HepG2 (cell line): ENCODE data around the gene DENND4B. TPM values are rescaled to one million over a fixed set of nuclear protein-coding genes. Genes with fewer than 3 reads are reported as not detected.

Source experiments
- CAMTA2 ChIP-seq: sonication (generic); formaldehyde crosslinking; IDR thresholded peaks from 2 replicates; pipeline ENCODE4 v1.4.0; 2020; ENCODE audit warnings: mild to moderate bottlenecking, missing genetic modification reagents, borderline replicate concordance
- CCDC6 ChIP-seq: sonication (generic); formaldehyde crosslinking; IDR thresholded peaks from 2 replicates; pipeline ENCODE4 v1.8.1; 2022; ENCODE audit warnings: mild to moderate bottlenecking, missing genetic modification reagents, moderate library complexity
- CSRNP2 ChIP-seq: sonication (generic); formaldehyde crosslinking; conservative IDR thresholded peaks from 2 replicates; pipeline ENCODE4 v1.8.0; 2022; ENCODE audit warnings: low read depth, missing genetic modification reagents
- KMT2B ChIP-seq: IDR thresholded peaks from 2 replicates; pipeline ENCODE4 v1.6.1; 2016; ENCODE audit warnings: missing genetic modification reagents, missing compliant biosample characterization
- MED8 ChIP-seq: sonication (generic); formaldehyde crosslinking; IDR thresholded peaks from 2 replicates; pipeline ENCODE4 v1.8.1; 2023; ENCODE audit warnings: mild to moderate bottlenecking, missing genetic modification reagents; ENCODE audit not compliant: insufficient replicate concordance
- MZF1 ChIP-seq: sonication (generic); formaldehyde crosslinking; IDR thresholded peaks from 2 replicates; pipeline ENCODE4 v1.8.1; 2023; ENCODE audit warnings: mild to moderate bottlenecking, missing genetic modification reagents, borderline replicate concordance
- PPARG ChIP-seq: conservative IDR thresholded peaks from 2 replicates; pipeline ENCODE4 v1.6.1; 2016; ENCODE audit warnings: missing biosample characterization, missing genetic modification reagents
- RBM39 ChIP-seq: fragments of 200-400 bp; formaldehyde crosslinking; IDR thresholded peaks from one replicate; pipeline ENCODE4 v1.6.1; 2018; ENCODE audit warnings: antibody characterized with exemption, mild to moderate bottlenecking, low read depth, low read length; ENCODE audit not compliant: poor library complexity, severe bottlenecking
- SP4 ChIP-seq: sonication (generic); formaldehyde crosslinking; IDR thresholded peaks from 2 replicates; pipeline ENCODE4 v1.8.1; 2023; ENCODE audit warnings: mild to moderate bottlenecking, missing genetic modification reagents
- SRY ChIP-seq: sonication (generic); formaldehyde crosslinking; IDR thresholded peaks from 2 replicates; pipeline ENCODE4 v1.8.0; 2022; ENCODE audit warnings: mild to moderate bottlenecking, missing genetic modification reagents
- TFE3 ChIP-seq: IDR thresholded peaks from 2 replicates; pipeline ENCODE4 v1.6.1; 2016
- TIGD3 ChIP-seq: sonication (generic); formaldehyde crosslinking; IDR thresholded peaks from 2 replicates; pipeline ENCODE4 v1.5.1; 2020; ENCODE audit warnings: mild to moderate bottlenecking, missing genetic modification reagents, borderline replicate concordance
- U2AF1 ChIP-seq: fragments of 200-400 bp; formaldehyde crosslinking; optimal IDR thresholded peaks from 2 replicates; pipeline ENCODE3; 2017; ENCODE audit warnings: mild to moderate bottlenecking, low read depth, low read length
- ZFAT ChIP-seq: sonication (generic); formaldehyde crosslinking; conservative IDR thresholded peaks from 2 replicates; pipeline ENCODE4 v1.8.1; 2023; ENCODE audit warnings: missing genetic modification reagents, inconsistent platforms
- ZFX ChIP-seq: sonication (generic); formaldehyde crosslinking; IDR thresholded peaks from 2 replicates; pipeline ENCODE4 v1.4.0; 2020; ENCODE audit warnings: mild to moderate bottlenecking, low read depth, missing genetic modification reagents, moderate library complexity
- ZNF280B ChIP-seq: sonication (generic); formaldehyde crosslinking; IDR thresholded peaks from 2 replicates; pipeline ENCODE4 v1.5.0; 2020; ENCODE audit warnings: missing genetic modification reagents, mild to moderate bottlenecking, borderline replicate concordance
- ZNF362 ChIP-seq: sonication (generic); formaldehyde crosslinking; IDR thresholded peaks from 2 replicates; pipeline ENCODE4 v1.4.0; 2020; ENCODE audit warnings: missing genetic modification reagents, mild to moderate bottlenecking, borderline replicate concordance
- ZNF513 ChIP-seq: sonication (generic); formaldehyde crosslinking; conservative IDR thresholded peaks from 2 replicates; pipeline ENCODE4 v1.5.0; 2020; ENCODE audit warnings: missing genetic modification reagents
- ZNF780A ChIP-seq: sonication (generic); formaldehyde crosslinking; IDR thresholded peaks from 2 replicates; pipeline ENCODE4 v1.8.0; 2022; ENCODE audit warnings: mild to moderate bottlenecking, missing genetic modification reagents, moderate library complexity
- polyA plus RNA-seq, 8 experiments: library from polyadenylated mRNA; depleted of rRNA in 3 of 8; stranded (reverse) in 7 of 8; unstranded in 1 of 8; fragments of >200 nt; fragmentation: Illumina TruSeq in 4 of 8; extraction: Trizol in 4 of 8; gene quantifications; 2 replicates each; pipeline versions ENCODE4 v1.2.1 to v1.2.3, GENCODE V29; 2011 to 2016; ENCODE audit warnings: low read depth in 4 of 8, missing spikeins in 1 of 8, mixed read lengths in 1 of 8; ENCODE audit not compliant: insufficient read depth in 1 of 8
- total RNA-seq, 5 experiments: library from RNA; depleted of rRNA; stranded (reverse); fragments of >200 nt; fragmentation: Illumina TruSeq; extraction: Trizol; gene quantifications; 2 replicates each; pipeline ENCODE4 v1.2.3, GENCODE V29; 2016; ENCODE audit warnings: low read depth in 1 of 5

The DENND4B gene
- total and polyA plus RNA-seq, 2 of the 13 experiments (the other 11 are each of a cell fraction or from before 2014, with no cell fraction given) = 15.1 to 20.3 TPM

- no peak for TF ChIP-seq ZNF280B (CRISPR knock-in tag)
- peak; percentile 30; the same call in 1 of the 2 replicates for TF ChIP-seq KMT2B (CRISPR knock-in tag)
- TF ChIP-seq PPARG (CRISPR knock-in tag) = 0 out of 2 replicates have a peak, but pooled peaks have one; percentile 20
- TF ChIP-seq ZFX (CRISPR knock-in tag) = peak; percentile 48
- TF ChIP-seq SRY (CRISPR knock-in tag) = no peak
- TF ChIP-seq ZNF513 (CRISPR knock-in tag) = no peak
- TF ChIP-seq CAMTA2 (CRISPR knock-in tag) = no peak
- peak; percentile 58 for TF ChIP-seq RBM39
- no peak for TF ChIP-seq CSRNP2 (CRISPR knock-in tag)
- TF ChIP-seq MZF1 (CRISPR knock-in tag) = no peak
- TF ChIP-seq SP4 (CRISPR knock-in tag) = peak; percentile 57
- TF ChIP-seq ZNF780A (CRISPR knock-in tag) = peak; percentile 62; the same call in 1 of the 2 replicates
- TF ChIP-seq MED8 (CRISPR knock-in tag) = no peak
- no peak for TF ChIP-seq U2AF1
- TF ChIP-seq ZNF362 (CRISPR knock-in tag) = no peak
- peak; percentile 26; the same call in 1 of the 2 replicates for TF ChIP-seq CCDC6
- TF ChIP-seq ZFAT (CRISPR knock-in tag) = no peak
- peak; percentile 63 for TF ChIP-seq TFE3 (CRISPR knock-in tag)
- TF ChIP-seq TIGD3 (CRISPR knock-in tag) = no peak
Observed at GRCh38 chr1:153945795-153946621, 510 bp downstream of the DENND4B start (continued).
